ENCODE measurements around the gene CTIF.

CTIF gene

DNA sequence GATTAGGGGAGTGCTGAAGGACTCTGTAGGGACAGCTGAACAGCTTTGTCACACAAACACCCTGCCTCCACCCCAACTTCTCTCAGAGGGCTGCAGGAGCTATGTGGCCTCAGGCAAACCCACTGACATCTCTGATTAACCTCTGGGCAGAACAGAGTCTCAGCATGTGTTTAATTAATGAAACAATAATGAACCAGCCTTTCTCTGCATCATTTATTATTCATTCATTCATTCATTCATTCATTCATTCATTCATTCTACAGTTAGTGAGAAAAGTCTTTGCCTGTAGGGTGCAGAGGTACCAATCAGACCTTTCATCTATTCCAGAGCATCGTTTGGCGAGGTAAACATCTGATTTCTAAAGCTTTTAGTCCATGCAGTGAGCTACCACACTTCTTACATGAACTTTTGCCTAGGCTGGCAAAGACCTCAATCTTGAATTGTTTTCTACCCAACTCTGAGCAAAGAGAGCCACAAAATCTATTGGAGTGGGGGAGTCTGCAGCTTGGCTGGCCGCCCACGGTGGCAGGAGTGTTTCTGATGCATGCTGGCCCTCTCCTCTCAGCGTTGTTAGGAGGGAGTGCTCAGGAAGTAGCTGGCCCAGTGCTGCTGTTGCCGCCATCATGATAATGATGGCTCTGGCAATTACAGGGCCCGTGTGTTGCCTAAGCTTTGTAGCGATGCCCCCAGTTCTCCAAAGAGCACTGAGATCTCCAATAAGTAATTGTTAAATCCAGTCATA, 213.1 kb downstream of the CTIF start:
- TF ChIP-seq, protein P1, sequence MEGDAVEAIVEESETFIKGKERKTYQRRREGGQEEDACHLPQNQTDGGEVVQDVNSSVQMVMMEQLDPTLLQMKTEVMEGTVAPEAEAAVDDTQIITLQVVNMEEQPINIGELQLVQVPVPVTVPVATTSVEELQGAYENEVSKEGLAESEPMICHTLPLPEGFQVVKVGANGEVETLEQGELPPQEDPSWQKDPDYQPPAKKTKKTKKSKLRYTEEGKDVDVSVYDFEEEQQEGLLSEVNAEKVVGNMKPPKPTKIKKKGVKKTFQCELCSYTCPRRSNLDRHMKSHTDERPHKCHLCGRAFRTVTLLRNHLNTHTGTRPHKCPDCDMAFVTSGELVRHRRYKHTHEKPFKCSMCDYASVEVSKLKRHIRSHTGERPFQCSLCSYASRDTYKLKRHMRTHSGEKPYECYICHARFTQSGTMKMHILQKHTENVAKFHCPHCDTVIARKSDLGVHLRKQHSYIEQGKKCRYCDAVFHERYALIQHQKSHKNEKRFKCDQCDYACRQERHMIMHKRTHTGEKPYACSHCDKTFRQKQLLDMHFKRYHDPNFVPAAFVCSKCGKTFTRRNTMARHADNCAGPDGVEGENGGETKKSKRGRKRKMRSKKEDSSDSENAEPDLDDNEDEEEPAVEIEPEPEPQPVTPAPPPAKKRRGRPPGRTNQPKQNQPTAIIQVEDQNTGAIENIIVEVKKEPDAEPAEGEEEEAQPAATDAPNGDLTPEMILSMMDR (IDR thresholded peaks at IDR 0.05; ENCODE audit: insufficient read depth, low read depth, low read length, missing control alignments) = no peak
- no peak overlapping the region for H3K4me3 ChIP-seq (ENCODE audit: low read depth, low read length)
- no peak for DNase-seq (ENCODE audit: low read depth)

DNA sequence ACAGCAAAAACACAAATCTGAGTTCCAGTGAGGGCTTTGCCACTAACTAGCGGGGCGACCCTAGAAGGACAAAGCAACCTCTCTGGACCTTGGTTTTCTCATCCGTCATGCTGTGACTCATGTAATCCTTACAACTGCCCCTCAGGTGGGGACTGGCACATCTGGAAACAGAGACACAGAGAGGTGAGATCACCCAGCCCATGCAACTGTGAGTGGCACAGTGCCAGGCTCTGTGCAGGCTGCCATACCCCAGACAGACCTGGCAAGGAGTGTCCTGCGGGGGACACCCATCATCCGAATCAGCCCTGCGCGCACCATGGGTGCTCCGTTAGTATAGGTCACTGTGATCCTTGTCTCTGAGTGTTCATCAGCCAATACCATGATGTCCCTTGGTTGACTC, 213.6 kb downstream of the CTIF start:
- TF ChIP-seq, protein P1 (IDR thresholded peaks at IDR 0.05; ENCODE audit: insufficient read depth, low read depth, low read length, missing control alignments) = no peak
- no peak for DNase-seq (ENCODE audit: low read depth)
- H3K4me3 ChIP-seq (ENCODE audit: low read depth, low read length) = no peak overlapping the region

DNA sequence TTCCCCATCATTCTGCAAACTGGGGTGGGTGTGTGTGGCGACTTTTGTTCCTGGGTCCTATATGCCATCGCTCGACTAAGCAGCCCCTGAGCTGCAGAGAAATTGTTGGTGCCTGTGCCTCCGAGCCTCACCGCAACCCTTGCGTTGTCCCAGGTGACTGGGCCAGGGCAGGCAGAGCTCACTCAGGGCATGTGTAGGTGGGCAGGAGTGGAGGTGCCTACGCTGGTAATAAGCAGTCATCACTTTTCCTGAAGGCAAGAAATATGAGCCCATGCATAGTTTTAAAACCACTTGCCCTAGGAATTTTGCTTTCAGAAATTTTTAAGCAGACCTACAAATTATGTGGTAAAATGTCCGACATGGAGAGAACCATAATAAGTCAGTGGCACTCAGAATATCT, 214.1 kb downstream of the CTIF start:
- no peak overlapping the region for H3K4me3 ChIP-seq (ENCODE audit: low read depth, low read length)
- TF ChIP-seq, protein P1 (IDR thresholded peaks at IDR 0.05; ENCODE audit: insufficient read depth, low read depth, low read length, missing control alignments) = no peak
- DNase-seq (ENCODE audit: low read depth) = no peak

DNA sequence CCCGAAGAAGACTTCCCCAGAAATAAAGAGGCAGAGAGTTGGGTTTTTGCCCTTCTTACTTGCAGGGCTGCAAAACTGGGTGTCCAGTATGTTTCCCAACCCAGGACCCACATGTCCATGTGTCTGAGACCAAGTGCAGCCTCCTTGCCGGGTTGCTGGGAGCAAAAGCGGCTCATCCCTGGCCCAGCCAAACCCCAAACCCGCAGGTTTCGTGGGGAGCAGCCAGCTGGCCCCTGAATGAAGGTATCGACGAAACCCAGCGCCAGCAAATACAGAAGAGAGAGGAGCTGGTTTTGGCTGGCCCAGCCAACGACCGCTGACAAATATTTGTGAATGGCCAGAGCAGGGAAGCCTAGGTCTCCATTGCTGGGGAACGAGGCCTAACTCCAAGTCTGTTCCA, 214.9 kb downstream of the CTIF start:
- DNase-seq (ENCODE audit: low read depth) = no peak
- H3K4me3 ChIP-seq (ENCODE audit: low read depth, low read length) = no peak overlapping the region
- TF ChIP-seq, protein P1 (IDR thresholded peaks at IDR 0.05; ENCODE audit: insufficient read depth, low read depth, low read length, missing control alignments) = no peak

DNA sequence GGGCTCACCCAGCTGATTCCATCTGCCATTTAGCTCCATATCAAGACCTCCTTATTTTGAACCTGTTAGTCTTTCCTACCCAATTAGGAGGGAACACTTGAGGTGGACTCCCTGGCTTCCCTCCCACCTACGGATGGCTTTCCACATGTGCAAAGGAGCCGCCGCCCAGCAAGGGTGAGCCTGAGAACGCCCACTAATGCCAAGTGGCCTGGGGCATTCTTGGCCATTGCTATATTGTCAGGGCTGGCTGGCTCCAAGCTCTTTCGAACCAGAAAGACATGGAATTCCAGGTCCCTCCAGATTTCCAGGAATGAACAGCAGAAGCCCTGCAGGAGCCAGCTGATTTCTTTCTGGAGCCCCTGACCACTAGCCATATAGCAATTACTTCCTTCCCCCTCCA, 215.7 kb downstream of the CTIF start:
- no peak for DNase-seq (ENCODE audit: low read depth)
- no peak overlapping the region for H3K4me3 ChIP-seq (ENCODE audit: low read depth, low read length)
- TF ChIP-seq, protein P1 (IDR thresholded peaks at IDR 0.05; ENCODE audit: insufficient read depth, low read depth, low read length, missing control alignments) = no peak

DNA sequence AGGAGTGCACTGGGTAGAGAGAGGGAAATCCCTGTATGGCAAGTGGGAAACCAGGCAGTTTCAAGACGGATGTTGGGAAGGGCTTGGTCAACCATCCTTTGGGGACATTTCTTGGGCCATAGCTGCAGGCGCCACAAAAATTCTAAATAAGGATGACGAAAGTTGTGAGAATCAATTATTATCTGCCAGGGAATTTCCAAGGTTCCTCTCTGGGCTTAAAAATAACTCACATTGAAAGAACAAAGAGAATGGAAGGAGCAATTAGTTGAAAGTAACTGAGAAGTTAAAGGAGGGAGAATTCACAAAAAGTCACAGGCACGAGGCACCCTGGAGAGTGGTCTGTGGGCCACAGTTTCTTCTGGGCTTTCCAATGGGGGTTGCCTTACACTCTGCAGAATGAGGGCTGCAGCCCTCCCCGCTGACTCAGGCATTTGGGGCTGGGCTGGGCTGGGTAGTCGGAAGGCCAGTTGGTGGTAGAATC, 216.2 kb downstream of the CTIF start:
- peak; percentile 77 for DNase-seq (ENCODE audit: low read depth)
- H3K4me3 ChIP-seq (ENCODE audit: low read depth, low read length) = no peak overlapping the region
- TF ChIP-seq, protein P1 (IDR thresholded peaks at IDR 0.05; ENCODE audit: insufficient read depth, low read depth, low read length, missing control alignments) = no peak
